ENCODE data around the gene UROC1.

The UROC1 gene

DNA sequence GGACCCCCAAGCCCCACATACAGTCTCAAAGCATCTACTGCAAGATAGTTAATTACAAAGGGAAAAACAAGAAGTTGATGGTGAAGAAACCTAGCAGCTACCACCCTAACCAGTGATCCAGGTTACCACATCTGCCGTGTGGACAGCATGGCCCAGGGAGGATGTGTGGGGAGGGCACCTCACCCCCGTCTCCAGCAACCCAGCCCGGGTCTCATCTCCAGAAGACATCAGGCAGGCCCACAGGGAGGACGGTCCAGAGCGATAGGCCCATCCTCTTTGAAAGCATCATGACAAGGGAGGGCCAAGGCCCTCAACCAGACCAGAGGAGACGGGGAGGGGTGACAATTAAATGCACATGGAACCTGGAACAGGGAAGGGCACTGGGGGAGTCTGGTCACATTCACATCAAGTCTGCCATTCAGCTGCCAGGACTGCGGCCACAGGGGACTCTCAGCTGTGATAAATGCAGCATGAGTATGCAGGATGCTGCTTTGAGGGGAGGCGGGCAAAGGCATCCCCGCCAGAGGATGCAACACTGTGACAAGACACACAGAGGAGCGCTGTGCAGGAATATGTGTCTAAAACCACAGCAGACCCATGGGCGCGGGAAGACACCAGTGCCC lies 60.7 kb downstream of the UROC1 start:
- DNase-seq = no peak

DNA sequence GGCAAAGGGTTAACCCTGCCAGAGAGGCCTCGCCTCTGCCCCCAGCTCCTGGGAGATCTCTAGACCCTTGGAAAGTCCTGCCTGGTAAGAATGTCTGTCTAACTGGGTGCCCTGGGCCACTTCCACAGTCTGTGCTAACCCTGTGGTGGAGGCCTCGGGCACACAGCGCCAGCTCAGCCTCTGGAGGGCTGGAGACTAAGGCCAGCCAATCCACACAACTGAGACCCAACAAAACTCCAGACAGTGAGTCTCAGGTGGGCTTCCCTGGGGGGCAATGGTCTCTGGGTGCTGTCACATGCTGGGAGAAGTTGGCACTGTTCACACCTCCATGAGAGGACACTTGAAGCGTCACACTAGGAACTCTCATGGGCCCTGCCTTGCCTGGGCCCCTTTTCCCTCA lies 61.4 kb downstream of the UROC1 start:
- DNase-seq = no peak

DNA sequence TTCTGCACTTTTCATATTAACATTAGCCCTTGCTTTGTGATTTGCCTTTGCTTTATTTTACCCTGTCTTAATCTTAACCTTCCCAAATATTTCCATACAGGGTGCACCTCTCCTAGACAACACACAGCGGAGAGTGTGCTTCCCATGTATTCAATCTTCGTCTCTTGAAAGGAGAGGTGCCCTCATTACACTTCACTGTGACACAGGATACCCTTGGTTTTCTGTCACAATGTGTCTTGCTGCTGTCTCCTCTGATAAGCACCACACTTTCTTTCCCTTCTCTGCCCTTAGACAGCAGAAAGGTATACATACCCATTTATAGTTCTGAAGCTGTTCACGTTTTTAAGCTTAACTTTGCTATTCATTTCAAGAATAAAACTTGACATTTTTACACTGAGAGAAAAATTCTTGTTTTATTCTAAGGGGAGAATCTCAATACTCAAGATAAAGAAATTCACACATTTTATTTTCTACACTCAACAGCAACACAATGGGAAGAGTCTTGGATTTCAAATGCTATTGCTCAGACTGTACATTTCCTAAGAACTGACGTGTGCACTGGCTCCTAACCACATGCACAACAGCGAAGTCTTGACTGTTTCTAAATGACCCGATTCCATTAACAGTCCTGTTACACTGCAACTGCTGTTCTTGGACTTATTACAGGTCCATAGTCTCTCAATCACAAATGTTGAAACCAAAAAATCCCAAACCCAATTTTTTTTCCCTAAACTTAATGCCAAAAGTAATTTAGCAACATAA lies 63.0 kb downstream of the UROC1 start:
- no peak for DNase-seq

DNA sequence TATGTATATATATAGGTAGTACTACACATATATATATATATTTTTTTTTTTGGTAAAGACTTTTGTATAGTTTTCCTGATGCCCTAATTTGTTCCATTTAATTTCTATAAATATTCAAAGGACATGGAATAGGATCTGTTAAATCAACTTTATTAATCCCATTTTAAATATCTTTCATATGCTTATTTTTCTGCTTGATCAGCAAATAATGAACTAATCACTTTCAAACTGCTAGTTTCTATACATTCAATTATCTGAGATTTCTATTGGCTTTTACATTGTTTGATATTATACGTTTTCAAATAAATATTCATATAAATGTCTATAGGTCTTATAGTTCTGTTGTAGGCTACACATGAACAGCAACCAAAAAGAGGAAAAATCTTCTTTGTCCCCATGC lies 63.5 kb downstream of the UROC1 start:
- DNase-seq = no peak

DNA sequence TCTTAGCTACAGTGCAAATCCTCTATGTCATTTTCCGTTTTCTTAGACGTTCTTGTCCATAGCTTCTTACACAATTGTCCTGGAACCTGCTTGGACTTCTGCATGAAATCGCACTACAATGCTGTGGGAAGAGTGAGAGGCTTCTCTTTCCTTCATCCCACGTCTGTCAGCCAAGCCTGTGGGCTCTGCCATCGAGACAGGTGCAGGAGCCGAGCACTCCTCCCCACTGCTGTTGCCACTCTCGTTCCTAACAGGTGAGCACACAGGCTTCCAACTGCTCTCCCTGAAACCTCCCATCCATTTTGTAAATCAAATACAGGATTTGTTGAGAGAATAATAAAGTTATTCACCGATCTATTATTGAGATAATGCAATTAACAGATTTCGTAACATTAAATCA lies 65.4 kb downstream of the UROC1 start:
- DNase-seq = no peak

DNA sequence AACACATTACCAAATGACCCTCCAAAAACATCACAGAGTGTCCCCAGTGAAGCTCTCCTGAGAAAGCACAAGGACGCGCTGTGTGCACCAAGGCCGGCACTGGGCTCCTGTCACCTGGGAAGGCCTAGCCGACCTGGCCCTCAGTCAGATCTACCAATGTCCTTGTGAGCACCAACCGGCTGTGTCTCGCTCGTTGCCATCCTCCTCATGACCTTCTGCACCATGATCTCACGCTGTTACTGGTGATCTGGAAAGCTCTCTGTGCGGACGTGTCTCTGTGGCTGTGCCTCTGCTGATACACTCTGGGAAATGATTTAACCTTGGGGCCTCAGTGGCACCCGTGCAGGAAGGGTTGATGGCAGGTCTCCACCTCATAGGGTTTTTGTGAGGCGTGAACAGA lies 66.1 kb downstream of the UROC1 start:
- DNase-seq = no peak

DNA sequence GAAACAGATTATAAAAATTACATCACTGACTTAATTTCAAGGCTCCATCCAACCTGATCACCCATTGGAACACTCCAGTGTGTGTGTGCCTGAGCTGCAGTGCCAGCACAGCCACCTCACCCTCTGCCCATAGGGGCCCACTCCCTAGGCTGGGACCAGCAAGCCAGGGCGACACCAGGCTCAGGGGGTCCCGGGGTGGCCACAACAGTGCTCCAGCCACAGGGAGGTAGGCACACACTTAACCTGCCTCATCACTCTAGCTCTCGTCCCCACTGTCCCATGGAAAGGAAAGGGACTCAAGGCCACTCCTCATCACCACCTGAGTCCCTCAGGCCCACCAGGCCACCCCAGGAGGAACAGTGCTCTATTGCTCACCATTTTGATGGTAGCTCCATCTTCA lies 66.8 kb downstream of the UROC1 start:
- no peak for DNase-seq

DNA sequence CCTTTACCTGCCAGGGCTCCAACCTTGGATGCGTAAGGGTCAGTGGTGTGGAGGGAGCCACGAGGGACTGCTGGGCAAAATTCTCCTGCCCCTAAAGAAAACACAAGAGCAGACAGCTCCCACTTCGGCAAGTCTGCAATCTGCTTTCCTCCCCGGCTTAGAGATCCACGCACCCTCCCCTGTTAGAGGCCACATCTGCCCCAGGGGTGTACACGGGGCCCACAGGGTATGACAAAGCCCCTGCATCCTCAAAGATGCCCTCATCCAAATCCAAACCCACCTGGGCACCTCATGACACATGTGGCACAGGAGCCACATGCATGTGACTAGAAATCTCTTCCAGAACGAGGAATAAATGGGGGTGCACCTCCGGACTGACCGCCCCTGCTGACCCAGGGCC lies 67.4 kb downstream of the UROC1 start:
- DNase-seq = no peak

DNA sequence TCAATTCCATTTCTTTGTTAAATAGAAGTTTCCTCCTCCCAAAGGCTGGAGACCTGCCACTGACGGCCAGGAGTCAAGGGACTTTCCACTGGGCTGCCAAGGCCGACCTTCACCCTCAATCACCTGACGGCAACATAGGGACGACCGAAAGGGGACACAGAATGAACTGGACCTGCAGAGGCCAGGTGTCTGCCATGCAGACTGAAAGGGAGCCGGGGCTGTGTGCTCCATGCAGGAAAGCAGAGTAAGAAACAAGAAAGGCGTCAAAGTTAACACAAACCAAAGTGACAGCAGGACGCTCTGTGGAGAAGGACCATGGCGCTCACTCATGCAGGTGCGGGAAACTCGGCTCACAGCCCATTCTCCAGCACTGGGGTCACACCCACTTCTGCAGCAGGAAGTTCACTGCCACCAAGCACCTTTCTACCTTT lies 67.9 kb downstream of the UROC1 start:
- DNase-seq = no peak

DNA sequence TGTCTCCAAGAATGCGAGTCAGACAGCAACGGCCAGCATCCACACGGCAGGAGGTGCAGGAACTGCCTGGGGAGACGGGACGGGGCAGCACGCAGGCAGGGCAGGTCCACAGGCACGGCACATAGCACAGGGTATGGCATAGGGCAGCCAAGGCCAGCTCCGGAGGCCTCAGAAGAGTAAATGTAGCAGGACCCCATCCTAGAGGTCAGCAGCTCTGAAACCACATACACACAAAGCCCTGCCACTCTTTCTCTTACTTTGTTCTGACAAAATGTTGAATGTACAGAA lies 68.7 kb downstream of the UROC1 start:
- DNase-seq = no peak

DNA sequence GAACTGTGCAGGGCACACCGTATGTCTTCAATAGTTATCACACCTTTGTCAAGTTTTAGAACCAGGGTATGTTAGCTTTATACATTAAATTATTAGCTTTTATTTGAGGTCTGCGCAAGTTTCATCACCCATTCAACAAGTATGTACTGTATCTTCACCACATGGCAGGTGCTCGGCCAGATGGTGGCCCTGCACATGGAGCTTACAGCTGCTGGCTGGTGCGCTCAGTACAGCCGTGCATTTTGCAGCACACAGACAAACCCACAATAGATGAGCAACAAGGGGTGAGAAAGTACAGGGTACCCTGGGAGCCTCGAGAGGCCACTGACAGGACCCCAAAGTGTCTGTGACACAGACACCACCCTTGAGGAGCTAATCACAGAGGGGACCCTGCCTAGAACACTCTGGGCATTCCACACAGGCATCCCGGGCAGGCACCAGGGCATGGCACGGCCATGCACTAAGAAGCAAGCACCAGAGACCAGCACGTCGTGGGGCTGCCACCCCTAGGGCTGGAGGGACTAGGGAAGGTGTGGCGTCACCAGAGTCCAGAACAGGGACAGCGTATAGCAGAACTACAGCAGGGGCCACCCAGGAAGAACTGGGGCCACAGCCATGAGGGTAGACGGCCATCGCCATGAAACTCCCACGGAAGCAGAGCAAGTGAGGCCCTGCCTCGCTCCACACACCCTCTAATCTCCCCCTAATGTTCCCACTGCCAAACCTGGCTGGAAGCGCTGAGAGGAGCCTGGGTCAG lies 69.3 kb downstream of the UROC1 start:
- no peak for DNase-seq

DNA sequence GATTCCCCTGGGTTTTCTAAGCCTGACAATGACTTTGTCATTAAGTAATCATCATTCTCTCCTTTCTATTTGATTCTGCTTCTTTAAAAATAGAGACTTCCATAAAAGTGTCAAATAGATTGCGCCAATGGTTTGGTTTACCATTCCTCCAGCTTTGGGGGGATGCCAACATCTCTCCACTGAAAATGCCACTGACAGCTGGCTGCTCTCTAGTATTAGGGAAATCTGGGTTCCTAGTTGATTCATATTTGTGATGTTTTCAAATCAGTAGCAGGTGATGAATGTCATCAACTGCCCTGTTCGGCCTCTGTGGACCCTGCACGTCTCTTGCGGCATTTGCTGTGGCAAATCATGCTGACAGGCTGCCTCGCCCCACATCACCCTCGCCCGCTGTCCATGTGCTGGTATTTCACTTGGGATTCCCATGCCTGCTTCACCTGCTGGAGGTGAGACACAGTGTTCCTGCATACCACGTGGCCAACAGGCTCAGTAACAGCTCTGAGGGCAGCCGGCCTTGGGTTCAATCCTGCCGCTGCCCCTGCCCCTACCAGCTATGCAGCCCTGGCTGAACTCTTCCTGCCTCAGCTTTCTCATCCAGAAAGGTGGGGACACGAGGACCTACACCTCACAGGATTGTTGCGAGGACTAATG lies 70.0 kb downstream of the UROC1 start:
- DNase-seq = no peak

DNA sequence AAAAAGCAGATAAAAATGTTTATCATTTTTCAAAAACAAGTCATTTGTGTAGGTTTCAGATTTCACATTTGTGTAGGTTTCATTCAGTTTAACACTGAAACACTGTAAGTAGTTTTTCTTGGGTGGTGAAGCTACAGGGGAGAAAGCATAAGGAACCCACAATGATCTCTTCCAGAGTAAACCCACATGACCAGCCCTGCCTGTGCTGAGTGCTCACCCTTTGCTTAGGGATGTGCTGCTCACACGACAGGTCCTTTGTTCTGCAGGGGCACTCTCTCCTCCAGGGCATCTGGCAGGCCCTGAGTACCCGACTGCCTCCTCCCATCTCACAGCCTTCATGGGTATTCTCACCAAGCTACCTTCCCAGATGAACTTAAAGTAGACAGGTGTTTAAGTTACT lies 70.8 kb downstream of the UROC1 start:
- no peak for DNase-seq

DNA sequence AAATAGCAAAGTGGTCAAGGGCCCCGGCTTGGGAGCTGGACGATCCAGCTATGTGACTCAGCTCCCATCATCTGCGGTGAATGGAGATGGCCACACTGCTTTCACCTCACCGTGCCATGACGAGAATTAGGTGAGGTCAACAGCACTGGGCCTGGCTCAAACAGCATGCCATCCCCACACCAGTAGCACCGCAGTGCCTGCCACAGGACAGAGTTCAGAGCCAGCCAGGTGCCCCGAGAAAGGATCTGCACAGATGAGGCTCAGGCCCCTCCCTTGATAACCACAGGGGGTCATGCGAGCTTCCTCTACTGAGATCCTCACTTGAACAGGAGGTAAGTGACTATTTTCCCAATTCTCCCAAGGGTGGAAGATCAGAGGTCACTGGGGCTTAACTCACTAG lies 71.3 kb downstream of the UROC1 start:
- no peak for DNase-seq

DNA sequence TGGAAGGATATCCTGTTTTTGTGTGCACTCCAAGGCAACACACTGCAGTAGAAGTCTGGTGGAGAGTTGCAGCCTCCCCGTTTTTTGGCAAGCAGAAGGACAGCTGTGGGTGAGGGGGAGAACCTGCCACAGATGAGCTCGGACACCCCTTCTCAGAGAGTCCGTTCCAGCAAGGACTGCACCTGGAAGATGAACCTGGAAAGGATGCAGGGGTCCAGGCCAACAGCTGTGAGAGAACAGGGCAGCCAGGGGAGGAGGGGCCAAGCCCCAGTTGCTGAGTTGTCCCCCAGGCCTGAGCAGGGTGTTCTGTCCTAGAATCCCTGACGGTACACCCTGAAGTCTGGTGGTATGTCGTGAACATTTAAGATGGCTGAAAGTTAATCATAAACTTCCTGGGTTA lies 72.1 kb downstream of the UROC1 start:
- DNase-seq = no peak

DNA sequence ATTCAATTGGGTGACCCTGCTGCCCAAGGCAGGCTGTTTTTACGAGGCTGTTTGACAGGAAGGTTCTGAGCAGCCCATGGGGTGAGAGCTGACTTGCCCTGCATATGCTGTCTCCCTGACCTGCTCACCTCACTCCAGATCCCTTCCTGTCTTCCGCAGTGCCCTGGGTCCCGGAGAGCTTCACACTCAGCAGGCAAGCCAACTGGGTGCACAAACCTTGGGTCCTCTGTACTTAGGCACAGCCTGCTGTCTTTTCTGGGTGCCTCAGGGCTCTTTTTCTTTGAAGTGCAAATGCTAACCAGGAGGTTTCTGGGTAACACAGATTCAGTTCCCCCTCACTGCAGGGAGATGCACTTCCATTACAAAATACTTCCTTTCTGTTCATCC lies 74.7 kb downstream of the UROC1 start:
- DNase-seq = no peak

DNA sequence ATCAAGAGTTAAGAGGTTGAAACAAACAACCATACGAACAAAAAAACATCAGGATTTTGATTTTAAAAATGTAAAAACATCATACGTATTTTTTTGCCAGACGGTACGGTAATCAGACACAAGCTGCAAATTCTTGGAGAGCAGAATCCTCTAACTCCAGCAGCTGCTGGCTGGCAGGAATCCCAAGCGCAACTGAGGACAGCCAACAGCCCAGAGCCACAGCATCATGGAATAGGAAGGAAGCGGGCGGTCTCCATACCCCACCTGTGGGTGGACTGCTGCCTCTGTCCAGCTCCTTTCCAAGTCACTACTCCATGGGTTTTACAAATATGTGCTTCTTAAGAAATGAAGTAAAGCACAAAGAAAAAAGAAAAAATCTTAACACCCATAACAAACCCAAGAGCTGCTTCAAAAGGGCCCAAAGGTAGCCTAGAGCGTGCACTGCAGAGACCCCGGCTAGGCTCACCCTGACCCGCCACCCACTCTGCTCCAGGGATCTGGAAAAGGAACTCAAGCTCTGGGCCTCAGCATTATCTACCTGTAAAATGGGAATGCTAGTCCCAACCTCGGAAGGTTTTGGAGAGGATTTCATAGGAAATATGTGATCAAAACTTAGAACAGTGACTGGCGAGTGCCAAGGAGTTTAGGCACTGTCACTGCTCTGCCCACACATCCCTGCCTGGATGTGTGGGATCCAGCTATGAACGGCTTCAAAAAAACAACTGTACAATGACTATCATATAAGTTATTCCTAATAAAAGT lies 75.3 kb downstream of the UROC1 start:
- DNase-seq = no peak

DNA sequence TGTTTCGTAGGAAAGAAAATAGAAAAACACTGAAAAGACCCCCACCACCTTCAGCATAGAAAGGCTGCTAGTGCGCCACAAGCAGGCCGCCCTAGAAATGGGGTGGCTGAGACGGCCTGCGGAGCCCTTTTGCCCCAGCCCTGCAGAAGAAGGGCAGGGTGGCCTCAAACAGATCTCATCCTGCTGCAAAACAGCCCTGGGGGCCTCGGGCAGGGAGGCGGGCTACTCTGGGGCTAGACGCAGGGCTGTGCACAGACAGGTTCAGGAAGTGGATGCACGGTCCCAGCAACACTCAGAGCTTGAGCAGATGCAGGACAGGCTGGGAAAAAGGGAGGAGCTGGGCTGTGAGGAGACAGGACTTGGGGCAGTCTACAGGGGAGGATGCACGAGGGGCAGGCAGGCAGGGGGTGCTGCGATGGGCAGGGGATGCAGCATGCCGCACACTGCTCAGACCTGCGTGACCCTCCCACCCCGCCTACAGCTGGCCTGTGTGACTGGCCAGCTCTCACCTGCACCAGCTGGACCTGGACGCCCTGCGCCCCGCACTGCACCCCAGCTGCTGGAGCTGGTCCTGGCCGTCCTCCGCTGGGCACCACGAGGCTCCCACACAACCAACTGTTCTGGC lies 76.2 kb downstream of the UROC1 start:
- DNase-seq = no peak

DNA sequence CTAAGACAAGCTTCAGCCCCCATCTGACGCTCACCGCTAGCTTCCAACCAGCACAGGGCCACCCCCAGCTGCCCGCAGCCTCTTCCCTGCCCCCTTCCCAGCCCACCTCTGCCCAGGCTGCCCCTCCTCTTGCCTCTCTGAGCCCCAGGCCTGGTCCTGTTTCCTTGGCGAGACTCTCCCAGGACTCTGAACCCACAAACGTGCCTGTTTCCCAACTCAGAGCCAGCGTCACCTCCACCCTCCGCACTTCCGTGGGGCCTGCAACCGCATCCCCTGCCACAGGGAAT lies 76.9 kb downstream of the UROC1 start:
- no peak for DNase-seq

DNA sequence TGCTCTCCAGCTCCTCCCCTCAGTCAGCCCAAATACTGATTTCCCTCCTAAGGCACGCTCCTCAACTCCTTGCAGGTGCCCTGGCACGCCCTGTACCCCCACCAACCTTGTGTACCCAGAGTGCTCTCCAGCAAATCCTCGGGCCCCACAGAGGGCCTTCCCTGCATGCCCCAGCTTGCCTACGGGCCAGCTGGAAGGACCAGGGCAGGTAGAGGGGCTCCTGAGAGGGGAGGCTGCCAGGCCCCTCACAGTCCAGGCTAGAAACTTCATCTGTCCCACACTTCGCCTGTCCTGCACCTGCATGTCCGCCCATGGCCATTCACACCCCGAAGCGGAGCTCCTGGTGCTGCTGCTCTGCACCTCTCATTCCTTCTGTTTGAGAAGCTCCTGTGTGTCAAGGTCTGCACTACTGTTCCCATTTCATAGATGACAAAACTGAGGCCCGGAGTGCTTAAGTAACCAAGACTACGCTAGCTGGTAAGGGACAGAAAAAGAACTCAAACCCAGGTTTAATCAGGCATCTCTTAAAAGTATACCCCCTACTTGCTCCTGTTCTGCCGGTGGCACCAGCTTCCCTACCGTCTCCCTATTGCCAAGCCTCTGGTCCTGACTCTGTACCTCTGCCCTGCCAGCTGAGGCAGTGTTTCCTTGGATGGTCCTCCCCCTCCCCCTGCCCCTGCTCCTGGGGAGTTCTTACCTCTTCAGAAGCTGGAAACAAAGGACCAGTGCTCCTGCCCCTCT lies 77.4 kb downstream of the UROC1 start:
- no peak for DNase-seq

DNA sequence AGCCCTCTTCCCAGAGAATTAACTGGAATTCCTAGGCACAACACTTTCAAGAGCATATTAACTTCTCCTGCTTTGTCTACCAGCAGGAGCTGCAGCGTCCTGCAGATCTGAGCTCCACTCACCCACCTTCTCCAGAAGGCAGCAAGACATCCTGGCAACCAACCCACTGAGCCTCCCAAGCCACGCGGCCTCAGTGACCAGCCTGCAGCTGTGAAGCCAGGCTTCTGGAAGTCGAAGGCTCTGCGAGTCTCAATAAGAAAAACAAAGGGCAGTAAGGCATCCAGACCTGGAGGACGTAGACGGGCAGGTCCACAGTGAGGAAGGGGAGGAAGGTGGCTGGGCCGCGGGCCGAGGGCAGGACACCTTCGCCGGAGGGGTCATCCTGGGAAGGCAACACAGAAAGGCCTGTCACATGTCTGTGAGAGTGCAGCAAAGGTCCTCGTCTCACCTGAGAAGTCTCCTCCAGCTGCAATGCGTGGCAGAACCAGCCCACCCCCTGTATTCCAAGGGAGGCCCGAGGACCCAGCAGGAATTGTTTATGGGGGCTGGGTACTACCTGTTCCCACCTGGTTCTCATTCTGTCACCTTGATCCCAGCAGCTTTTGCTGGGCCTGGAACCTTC lies 78.1 kb downstream of the UROC1 start:
- DNase-seq = no peak

DNA sequence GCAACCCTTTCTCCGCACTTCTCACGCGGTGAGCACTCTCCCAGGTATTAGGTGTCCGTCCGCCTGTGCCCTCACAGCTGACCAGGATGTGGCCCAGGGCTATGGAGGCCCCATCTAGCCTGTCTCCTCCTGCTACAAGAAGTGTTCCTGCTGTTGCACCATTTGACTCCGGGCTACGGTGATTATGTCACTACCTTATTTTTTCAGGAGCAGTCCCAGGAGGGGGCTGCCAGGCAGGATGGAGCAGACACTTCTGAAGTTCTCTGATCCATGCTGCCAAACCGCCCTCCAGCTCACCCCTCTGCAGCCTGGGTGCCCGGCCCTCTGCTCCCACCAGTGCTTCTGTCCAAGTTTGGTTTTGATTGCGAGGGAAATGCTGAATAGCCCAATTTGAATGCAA lies 78.8 kb downstream of the UROC1 start:
- DNase-seq = no peak
